ENCODE measurements around the gene TFAP2D.

GRCh38 chr6:50807035-50807434, 93.7 kb downstream of the TFAP2D start:
- TF ChIP-seq CREB5 (CRISPR knock-in tag; IDR thresholded peaks at IDR 0.05; ENCODE audit: low read depth) (no peak), POU6F1 (CRISPR knock-in tag; IDR thresholded peaks at IDR 0.05; ENCODE audit: borderline replicate concordance, low read depth) (no peak), BACH2 (CRISPR knock-in tag; IDR thresholded peaks at IDR 0.05; ENCODE audit: borderline replicate concordance) (no peak), ARNTL (CRISPR knock-in tag; IDR thresholded peaks at IDR 0.05; ENCODE audit: borderline replicate concordance, low read depth) (no peak), ZNF70 (CRISPR knock-in tag; IDR thresholded peaks at IDR 0.05) (no peak), ZNF8 (CRISPR knock-in tag; IDR thresholded peaks at IDR 0.05) (no peak)

Measured in SK-N-SH treated with all-trans-retinoic acid at 6 μM for 48 hours (cell line).